CD1c-positive myeloid dendritic cell (primary cell): ENCODE data around the gene SLC39A11.
"Not testable (repeated sequence)": the region's sequence is repeated elsewhere in the genome, so short reads cannot be mapped to it uniquely, and the experiment has no call there.

Experiments used
- DNase-seq: peaks from one replicate; pipeline ENCODE4 v3.0.0-alpha.2; 2016; ENCODE audit errors: extremely low spot score

SLC39A11 gene

DNA sequence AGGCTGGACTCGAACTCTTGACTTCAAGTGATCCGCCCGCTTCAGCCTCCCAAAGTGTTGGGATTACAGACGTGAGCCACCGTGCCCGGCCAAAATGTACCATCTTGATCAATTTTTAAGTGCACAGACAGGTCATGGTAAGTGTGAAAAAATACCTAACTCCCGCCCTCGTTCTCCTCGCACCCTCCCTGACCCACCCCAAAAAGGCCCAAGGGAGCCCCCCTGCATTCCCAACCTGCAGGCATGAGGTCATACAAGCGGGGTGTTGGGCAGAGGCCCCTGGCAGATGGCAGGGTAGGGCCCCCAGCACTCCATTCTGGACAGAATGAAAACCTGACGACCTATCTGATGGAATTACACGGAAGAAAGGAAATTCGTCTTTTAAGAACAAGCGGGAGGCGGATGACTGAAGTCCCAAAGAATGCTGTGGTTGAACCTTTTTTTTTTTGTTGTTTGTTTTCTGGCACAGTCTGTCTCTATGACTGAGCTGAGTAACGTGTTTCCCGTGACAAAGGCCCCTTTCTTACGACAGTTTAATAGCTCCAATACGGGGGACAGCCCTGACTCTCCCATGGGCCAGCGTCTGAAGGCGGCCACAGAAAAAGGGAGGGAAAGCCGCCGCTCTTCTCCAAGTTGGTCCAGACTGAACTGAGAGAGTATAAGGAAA, 376.4 kb downstream of the SLC39A11 start:
- DNase-seq: no peak

DNA sequence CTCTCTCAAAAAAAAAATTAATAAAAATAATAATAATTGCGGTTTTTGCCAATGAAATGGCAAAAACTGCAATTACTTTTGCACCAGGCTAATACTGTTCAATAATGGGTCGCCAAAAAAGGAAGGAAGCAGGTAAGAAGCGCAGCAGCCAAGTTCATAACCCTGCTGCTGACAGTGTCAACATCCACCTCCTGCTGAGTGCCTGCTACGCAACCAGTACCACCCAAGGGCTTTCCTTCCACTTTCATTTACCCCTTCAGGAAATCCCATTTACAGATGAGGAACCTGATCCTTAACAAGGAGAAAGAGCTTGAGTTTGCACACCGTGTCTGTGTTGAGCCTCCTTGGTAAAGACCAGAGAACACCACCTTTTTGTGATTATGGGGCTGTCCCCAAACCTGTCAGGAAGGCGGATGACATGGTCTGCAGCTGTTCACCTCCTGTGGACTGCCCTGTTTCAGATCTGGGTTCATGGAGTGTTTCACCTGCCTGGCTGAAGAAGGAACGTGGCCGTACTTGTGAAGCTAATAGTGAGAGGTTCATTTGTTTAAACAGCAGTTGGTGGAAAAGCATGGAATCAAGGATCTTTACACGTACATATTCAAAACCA, 378.0 kb downstream of the SLC39A11 start:
- no peak for DNase-seq

DNA sequence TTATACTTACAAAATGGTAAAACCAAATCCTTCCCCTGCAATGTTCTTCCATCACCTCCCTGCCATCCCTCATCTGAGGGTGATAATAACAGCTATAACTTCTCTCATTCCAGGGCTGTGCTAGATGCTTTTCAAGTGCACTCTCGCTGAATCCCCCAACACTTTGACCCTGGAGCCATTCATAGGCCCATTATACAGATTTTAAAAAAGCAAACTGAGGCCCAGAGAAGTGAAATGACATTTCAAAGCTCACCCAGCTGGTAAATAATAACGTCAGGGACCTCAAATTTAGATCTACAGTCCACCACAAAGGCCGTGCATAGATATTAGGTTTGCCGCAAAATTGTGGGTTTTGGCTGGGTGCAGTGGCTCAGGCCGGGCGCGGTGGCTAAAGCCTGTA, 378.8 kb downstream of the SLC39A11 start:
- no peak for DNase-seq

DNA sequence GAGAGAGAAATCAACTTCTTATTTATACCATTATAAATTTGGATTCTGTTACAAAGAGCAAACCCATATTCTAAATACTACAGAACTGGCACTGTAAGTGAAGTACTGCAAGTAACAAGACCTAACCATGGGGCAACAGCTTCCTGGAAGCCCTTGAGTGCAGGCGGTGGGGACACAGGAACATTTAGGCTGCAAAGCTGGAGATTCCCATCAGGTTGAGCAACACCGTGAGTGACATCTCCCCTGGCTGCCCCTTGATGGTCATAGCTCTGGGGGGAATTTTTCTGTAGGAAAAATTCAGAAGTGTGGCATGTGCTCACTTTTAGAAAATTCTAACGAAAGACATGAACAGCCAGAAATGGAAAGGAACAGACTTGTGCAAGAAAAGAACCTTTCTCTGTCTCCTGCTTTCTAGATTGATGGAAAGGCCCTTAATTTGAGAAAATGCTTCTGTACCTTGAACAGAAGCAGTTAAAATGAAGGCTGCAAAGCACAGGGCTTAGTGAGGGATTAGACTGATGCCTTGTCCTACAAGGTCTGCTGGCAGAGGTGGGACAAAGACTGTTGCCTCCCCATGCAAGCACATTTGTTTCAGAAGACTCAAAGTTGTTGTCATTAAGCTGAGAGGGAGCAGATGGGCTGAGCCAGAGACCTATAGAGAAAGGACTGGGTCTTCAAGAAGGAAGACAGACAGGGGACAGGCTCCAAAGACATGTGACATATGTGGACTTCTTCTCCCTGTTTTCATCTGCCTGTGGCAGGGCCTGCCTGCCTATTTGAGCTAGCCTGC, 380.8 kb downstream of the SLC39A11 start:
- DNase-seq: no peak

DNA sequence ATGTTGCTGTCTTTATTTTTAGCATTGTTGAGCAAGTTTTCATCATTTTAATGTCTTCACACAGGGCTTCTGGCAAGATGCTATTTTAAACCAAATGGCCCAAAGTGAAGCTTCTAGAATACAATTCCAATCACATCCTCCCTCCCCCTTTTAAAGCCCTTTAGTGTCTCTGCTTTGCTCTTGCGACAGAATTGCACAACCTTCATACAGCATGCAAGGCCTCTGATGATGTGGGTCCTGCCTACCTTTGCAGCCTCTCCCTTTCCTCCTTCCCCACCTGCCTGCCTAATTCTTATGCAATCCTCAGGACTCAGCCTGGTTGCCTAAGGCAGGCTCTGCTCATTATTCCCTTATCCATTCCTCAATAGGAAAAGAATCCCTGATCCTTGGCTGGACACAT, 381.7 kb downstream of the SLC39A11 start:
- no peak for DNase-seq

DNA sequence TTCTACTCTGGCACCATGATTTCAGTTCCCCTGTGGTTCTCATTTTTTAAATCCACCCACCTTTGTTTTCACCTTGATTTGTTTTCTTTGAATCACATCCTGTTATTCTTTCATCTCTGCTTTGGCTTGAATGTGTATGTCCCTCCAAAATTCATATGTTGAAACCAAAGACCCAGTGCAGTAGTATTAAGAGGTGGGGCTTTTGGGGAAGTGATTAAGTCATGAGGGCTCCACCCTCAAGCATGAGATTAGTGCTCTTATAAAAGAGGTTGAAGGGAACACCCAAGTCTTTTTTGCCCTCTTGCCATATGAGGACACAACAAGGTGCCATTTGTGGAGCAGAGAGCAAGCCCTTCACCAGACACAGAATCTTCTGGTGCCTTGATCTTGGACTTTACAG, 382.3 kb downstream of the SLC39A11 start:
- DNase-seq: no peak

DNA sequence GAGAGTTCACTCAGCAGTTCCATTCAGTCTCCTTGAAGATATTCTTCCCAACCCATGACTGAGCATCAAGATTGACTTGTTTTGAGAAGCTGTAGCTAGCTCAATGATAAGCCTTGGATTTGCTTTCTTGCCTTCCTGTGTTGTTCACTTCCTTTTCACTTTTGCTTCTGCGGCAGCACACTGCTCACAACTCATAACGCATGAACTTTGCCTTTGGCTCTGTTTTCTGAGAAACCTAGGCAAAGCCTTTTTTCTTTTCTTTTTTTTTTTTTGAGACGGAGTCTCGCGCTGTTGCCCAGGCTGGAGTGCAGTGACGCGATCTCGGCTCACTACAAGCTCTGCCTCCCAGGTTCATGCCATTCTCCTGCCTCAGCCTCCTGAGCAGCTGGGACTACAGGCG, 383.8 kb downstream of the SLC39A11 start:
- not testable (repeated sequence) for DNase-seq

DNA sequence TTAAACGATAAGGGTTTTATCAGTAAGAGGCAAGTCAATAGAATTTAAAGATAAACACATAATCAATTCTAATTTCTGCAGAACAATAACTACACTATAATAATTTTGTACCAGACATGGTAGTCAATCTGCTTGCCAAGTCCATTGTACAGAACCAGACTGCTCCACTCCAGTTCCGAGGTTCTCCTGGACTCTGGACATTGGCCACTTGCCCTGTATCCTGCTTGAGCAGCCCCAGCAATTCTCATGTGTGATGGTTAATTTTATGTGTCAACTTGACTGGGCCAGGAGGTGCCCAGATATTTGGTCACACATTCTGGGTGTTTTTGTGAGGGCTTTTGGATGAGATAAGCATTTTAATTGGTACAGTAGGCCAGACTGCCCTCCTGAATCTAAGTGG, 384.6 kb downstream of the SLC39A11 start:
- DNase-seq: no peak

DNA sequence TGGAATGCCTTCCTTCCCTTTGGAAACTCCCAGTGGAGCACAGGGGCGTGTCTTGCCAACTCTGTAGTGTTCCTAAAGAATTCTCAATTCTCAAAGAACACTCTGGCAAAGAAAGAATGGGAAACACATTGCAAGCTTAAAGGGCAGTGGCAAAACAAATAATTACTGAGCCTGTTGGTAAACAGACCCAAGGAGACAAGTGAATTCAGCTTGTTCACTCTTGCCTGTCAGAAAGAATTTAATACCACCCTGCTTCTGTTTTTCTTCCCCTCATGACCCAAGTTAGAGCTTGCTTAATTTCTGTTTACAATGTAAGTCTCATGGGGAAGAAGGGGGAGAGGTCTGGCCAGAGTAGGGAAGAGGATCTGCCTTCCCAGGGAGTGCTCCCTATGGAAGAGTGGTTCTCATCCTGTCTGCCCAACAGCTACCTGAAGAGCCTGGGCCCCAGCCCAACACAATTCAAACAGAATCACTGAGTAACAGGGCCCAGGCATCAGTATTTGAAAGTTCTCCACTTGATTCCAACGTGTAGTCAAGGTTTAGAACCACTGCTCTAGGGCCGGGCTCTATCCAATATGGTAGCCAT, 386.0 kb downstream of the SLC39A11 start:
- no peak for DNase-seq

DNA sequence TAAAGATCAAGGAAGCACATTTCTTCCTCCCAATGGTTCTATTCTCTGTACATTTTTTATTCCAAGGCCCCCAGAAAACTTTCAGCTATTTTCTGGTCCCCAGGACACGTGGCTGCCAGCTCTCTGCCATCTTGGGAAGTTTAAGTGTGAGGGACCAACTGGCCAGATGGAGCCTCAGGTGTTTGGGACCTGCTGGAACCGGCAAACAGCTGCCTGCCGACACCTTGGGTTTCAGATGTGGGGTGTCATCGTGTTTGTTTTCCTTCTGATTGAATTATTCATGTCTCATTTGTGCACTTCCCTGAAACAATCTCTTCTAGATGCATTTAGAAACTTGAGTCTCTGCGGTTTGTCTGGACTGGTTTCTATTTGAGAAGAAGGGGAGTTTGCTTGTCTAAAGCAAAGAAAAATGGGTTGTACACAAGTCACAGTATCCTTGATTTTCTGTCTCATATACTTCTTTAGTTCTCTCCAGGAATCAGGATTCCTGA, 386.5 kb downstream of the SLC39A11 start:
- no peak for DNase-seq

DNA sequence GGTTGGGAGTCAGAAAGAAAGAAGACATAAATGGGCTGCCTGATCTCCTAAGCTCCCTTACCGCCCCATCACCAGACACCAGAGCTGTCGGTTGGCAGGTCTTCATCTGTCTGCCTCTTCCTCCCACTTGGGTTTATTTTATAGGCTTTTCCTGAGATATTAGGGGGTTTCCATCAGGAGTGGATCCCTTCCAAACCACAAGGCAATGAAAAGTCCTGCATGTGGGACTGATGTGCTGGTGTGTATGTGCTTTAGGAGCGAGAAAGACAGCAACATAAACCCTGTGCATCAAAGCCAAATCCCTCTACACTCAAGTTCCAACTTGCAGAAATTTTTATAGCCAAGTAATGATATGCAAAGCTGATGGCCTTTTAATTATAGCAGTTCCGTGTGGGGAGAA, 389.5 kb downstream of the SLC39A11 start:
- no peak for DNase-seq

DNA sequence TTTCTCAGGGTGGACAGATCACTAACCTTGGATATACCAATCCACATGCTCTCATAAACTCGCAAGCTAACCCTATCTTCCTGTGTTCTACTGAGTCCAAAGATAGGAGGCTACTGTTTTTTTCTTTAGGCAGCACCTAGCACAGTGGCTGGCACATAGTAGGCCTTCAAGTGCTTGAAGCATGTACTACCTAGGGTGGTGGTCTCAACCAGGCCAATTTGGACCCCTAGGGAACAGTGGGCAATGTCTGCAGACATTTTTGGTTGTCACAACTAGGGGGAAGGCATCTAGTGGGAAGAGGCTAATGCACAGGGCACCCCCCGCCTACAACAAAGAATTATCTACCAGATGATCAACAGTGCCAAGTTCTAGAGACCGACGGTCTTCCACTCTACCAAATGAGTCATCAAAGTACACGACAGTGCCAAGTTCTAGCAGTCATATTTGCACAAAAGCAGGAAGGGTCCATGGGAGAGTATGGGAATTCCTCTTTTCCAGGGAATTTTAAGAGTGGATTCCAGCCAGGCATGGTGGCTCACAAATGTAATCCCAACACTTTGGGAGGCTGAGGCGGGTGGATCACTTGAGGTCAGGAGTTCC, 390.3 kb downstream of the SLC39A11 start:
- no peak for DNase-seq

DNA sequence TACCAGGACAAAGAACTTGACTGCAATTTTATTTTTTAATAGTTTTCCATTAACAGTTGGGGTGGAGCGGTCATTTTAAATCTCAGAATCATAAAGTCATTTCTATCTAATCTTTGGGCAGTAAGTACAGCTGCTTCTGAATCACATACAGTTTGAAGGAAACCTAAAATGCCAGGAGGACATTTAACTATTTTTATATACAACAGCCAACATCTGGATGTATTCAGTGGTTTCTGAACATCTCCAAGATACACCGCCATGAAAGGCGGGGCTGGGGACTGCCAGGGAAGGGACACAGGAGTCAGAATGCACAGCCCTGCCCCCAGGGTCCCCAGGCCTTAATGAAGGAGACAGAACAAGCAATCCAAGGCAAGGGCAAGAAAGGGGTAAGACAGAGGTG, 392.3 kb downstream of the SLC39A11 start:
- DNase-seq: no peak

DNA sequence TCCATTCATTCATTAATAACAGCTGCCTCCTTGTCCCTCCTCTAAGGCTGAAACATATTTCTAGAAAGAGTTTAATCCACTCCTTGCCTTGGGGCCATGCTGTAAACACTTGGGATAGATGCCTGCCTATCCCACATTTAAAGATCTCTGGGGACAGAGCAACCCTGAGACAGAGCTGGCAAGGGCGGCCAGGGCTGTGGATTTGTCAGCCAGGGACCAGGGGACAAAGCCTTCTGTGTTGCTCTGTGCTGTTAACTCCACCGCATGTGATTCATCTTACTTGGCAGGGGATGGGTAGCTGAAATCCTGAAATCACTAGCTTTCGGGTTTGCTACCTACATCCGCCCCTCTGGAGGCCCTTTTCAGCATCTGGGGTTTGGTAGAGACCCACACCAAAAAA, 392.9 kb downstream of the SLC39A11 start:
- DNase-seq: no peak

DNA sequence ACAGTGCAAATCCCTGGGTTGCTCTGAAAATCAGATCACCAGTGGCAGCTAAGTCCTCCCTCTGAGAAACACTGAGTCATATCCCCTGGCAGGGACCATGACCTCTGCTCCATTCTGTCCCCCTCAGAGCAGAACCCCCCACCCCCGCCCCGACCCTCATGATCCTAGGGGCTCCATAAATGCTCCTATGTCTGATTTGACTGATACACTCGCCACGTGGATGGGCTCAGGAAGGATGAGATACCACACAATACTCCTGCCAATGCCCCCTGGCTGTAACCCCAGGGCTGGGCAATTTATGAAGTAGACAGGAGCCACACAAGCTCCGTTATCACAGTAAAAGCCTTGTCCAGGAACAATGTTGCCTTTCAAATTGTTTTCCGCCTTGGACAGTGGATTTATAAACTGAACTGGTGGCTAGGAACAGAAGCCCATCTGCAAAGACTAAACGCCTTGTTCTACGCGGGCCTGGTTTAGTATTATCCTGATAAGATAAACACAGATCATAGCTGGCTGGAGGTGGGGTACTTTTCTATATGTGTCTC, 394.8 kb downstream of the SLC39A11 start:
- DNase-seq: no peak

DNA sequence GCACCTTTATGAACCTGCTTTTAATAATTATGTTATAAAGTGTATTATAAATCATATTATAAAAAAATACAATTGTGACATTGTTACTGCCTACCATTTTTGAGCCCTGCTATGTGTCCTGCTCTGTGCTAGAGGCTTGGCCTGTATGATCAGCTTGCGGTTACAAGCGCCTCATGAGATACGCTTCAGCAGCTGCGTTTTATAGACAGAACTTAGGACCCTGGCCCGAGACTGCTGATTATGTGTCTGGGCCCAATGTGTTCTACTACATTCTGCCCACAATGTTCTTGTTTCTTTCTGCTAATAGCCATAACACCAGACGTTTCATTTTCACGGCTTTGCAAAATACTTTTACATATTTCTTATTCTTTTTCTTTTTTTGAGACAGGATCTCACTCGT, 395.8 kb downstream of the SLC39A11 start:
- DNase-seq: no peak

DNA sequence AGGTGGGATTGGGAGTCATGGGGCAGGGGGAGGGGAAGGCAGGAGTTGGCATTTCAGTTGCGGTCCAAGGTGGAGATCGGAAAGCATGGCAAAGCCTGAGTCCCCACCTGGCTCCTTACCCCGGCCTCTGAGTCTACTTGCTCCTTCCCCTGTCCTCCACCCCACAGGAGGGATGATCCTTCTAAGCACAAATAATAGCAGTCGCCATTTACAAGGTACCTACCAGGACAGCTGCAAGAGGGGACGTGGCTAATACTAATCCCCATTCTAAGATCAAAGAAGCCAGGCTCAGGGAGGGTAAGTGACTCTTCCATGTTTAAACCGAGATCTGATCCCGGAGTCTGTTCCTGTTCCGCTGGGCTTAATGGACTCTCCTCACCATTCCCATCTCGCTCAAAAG, 396.3 kb downstream of the SLC39A11 start:
- DNase-seq: no peak

DNA sequence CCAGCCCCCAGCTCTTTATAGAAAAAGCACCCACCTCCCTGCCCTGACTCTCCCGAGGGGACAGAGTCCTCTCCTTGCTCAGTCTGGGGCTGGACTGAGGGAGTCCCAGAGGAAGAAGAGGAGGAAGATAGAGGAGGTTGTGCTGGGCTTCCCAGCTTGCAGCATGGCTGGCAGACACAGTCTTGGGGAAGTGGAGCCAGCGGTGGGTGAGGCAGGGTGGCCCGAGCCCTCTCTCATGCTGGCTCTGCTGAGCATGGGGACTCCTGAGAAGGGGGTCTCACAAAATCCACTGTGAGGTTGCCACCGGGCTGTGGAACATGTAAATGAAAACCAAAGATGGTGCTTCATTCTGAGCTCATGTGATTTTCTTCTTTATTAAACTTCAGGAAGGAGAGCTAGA, 398.5 kb downstream of the SLC39A11 start:
- no peak for DNase-seq

DNA sequence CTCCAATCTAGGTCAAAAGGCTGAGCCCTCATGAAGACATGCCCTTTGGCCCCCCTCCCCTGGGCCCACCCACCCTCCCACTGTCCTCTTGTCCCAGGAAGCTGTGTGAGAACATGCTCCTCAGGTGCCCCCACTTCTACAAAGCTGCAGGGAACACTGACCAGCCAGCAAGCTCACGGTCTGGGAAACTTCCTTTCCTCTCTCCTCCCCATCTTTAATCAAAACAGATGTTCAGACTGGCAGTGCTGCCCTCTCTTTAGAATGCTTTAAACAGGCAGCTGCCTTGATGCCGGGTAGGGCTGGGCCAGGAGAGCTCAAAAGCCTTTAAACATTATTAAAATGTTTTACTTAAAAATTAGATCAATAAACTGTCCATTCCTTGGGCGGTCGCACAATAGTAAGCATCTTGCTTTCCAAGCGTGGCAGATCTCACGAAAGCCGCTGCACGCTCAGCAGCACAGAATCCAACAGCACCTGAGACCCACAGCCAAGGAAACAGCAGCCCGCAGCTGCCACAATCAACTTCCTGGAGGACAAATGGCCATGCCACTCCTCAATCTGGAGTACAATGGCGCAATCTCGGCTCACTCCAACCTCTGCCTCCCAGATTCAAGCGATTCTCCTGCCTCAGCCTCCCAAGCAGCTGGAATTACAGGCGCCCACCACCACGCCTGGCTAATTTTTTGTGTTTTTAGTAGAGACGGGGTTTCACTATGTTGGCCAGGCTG, 399.2 kb downstream of the SLC39A11 start:
- no peak for DNase-seq

DNA sequence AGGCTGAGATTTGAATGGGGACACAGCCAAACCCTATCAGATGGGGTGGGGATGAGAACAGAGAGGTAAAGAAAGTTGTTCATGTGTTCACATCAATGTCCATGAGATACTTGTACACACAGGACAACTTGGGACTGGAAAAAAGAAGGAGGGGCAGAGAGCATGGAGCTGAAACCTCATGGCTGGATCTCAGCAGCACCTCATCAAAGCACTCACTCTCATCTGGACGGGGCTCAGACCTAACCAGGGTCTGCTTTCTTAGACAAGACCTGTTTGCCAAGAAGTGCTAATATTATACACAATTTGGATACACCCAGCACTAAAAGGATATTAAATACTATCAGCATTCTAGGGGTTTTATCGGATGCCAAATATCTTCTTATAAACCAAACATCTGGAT, 399.8 kb downstream of the SLC39A11 start:
- DNase-seq: no peak

DNA sequence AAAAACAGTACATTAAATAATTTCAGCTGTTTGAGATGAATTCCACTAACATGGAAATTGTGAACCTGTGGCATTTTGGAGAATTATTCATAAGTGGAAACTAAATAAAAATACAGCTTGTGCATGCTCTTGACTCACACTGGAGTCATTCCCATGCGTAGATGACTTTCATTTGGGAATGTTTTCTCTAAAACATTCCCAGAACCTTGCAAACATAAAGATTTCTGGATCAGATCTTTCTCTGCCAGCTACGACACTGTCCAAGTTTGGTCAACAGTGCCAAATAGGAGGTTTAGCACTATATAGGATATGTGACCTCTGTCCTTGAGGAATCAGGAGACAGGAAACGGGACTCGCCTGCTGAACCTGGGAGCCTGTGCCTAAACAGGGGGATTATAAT, 400.9 kb downstream of the SLC39A11 start:
- no peak for DNase-seq
